PC-9 (cell line): ENCODE measurements around the gene ZFPL1. TPM values are rescaled to one million over a fixed set of nuclear protein-coding genes. Genes with fewer than 3 reads are reported as not detected.

Source experiments
- BruUV-seq: library from RNA; stranded (reverse); fragments of 400-500 nt; replicated peaks from 2 replicates; lab custom pipeline; 2021; lab: Mats Ljungman, UMichigan
- CTCF ChIA-PET: fragments of 300-600 bp; sonication (Branson Sonifier 250); formaldehyde crosslinking; loops from one replicate; lab custom pipeline; 2022; ENCODE audit warnings: antibody characterized with exemption; lab: Charles Lee
- POLR2A ChIA-PET: fragments of 300-600 bp; sonication (Branson Sonifier 250); formaldehyde crosslinking; loops from one replicate; lab custom pipeline; 2022; ENCODE audit warnings: antibody characterized with exemption; ENCODE audit not compliant: unreplicated experiment; lab: Charles Lee
- DNase-seq, 2 experiments: peaks; one replicate each; pipeline versions ENCODE4 v3.0.0 to v3.0.0-alpha.2; 2015 to 2022; ENCODE audit warnings: mixed read lengths in 1 of 2
- H2AFZ ChIP-seq: fragments of 200-600 bp; sonication (generic); 2 replicates; pipeline ENCODE4 v1.8.1; 2017; ENCODE audit warnings: antibody characterized with exemption
- H3F3A ChIP-seq: fragments of 200-600 bp; sonication (generic); 2 replicates; pipeline ENCODE4 v1.8.1; 2017; ENCODE audit warnings: antibody characterized with exemption, mild to moderate bottlenecking, low read depth; ENCODE audit not compliant: insufficient read depth
- H3K27ac ChIP-seq: fragments of 200-600 bp; sonication (generic); 2 replicates; pipeline ENCODE4 v1.6.1; 2016; ENCODE audit warnings: mixed run types
- H3K27me3 ChIP-seq: fragments of 200-600 bp; sonication (generic); 2 replicates; pipeline ENCODE4 v1.6.1; 2016; ENCODE audit warnings: low read depth, mixed run types; ENCODE audit not compliant: insufficient read depth
- H3K36me3 ChIP-seq: fragments of 200-600 bp; sonication (generic); 2 replicates; pipeline ENCODE4 v1.6.1; 2016; ENCODE audit warnings: low read depth, mixed run types
- H3K4me1 ChIP-seq: fragments of 200-600 bp; sonication (generic); replicated peaks from 2 replicates; pipeline ENCODE4 v1.6.1; 2016; ENCODE audit warnings: mixed run types; ENCODE audit not compliant: insufficient read depth
- H3K4me2 ChIP-seq: fragments of 200-600 bp; sonication (generic); 2 replicates; pipeline ENCODE4 v1.6.1; 2017; ENCODE audit warnings: mixed run types
- H3K4me3 ChIP-seq: fragments of 200-600 bp; sonication (generic); 2 replicates; pipeline ENCODE4 v1.6.1; 2016; ENCODE audit warnings: mixed run types
- H3K79me2 ChIP-seq: fragments of 200-600 bp; sonication (generic); 2 replicates; pipeline ENCODE4 v1.6.1; 2017; ENCODE audit warnings: low read depth, mixed run types
- H3K9me2 ChIP-seq: fragments of 200-600 bp; sonication (generic); 2 replicates; pipeline ENCODE4 v1.8.1; 2017; ENCODE audit warnings: mild to moderate bottlenecking; ENCODE audit not compliant: insufficient read depth
- H3K9me3 ChIP-seq: fragments of 200-600 bp; sonication (generic); 2 replicates; pipeline ENCODE4 v1.8.1; 2016; ENCODE audit warnings: low read depth; ENCODE audit not compliant: insufficient read depth
- H4K20me1 ChIP-seq: fragments of 200-600 bp; sonication (generic); 2 replicates; pipeline ENCODE4 v1.8.1; 2017; ENCODE audit not compliant: insufficient read depth
- EZH2 ChIP-seq: fragments of 200-600 bp; sonication (generic); IDR thresholded peaks from 2 replicates; pipeline ENCODE4 v1.8.0; 2017; ENCODE audit warnings: antibody characterized with exemption, low read depth
- intact Hi-C: fragments of 100-400 bp; cut with micrococcal nuclease; formaldehyde crosslinking; loops from one replicate; pipeline ENCODE4 v1.10.0; 2022; ENCODE audit not compliant: unreplicated experiment
- total RNA-seq: library from RNA; stranded (reverse); gene quantifications from 2 replicates; pipeline ENCODE4 v1.2.3, GENCODE V29; 2021
- TF ChIP-seq, protein P1 (sequence below): fragments of 200-600 bp; sonication (generic); conservative IDR thresholded peaks from 2 replicates; pipeline ENCODE4 v1.6.1; 2017; ENCODE audit warnings: mixed run types, antibody characterized with exemption, mild to moderate bottlenecking, moderate library complexity

ZFPL1 gene
- total RNA-seq, 1 experiment from 2014 or later: 68.2 TPM

DNA sequence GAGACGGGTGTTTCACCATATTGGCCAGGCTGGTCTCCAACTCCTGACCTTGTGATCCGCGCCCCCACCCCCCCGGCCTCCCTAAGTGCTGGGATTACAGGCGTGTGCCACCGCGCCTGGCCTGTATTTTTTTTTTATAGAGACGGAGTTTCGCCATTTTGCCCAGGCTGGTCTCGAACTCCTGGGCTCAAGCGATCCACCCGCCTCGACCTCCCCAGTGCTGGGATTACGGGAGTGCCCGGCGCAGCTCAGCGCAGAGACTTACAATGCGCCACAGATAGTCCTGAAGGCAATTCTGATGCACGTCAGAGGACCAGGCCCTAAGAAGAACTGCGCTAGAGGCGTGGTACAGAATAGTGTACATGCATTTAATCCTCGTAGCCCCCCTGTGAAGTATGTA is 11.4 kb downstream of the ZFPL1 start:
- POLR2A ChIA-PET: no interaction called here
- Histone ChIP-seq H3F3A (peaks cover 32% of the 10 kb centered on the region), H2AFZ (peak overlapping the region; percentile 87), H3K4me1 (peaks cover 14% of the 10 kb centered on the region), H4K20me1 (no peaks in the 10 kb centered on the region), H3K9me2 (no peaks in the 10 kb centered on the region), H3K9me3 (no peaks in the 10 kb centered on the region), H3K4me3 (peak overlapping the region; percentile 85; the same call in 1 of the 2 replicates), H3K4me2 (peak overlapping the region; percentile 99), H3K36me3 (peaks cover 11% of the 10 kb centered on the region; the same call in 1 of the 2 replicates), H3K79me2 (peaks cover 29% of the 10 kb centered on the region), H3K27ac (no peak overlapping the region; the same call in 1 of the 2 replicates), H3K27me3 (no peaks in the 10 kb centered on the region)
- intact Hi-C loops: loop anchor here (5.0 kb wide), 1 partner anchor 53 kb away; the partner anchor contains the start of gene SAC3D1
- DNase-seq: no peak
- no TSS peak for BruUV-seq
- TF ChIP-seq EZH2: no peak
- TF ChIP-seq, protein P1, sequence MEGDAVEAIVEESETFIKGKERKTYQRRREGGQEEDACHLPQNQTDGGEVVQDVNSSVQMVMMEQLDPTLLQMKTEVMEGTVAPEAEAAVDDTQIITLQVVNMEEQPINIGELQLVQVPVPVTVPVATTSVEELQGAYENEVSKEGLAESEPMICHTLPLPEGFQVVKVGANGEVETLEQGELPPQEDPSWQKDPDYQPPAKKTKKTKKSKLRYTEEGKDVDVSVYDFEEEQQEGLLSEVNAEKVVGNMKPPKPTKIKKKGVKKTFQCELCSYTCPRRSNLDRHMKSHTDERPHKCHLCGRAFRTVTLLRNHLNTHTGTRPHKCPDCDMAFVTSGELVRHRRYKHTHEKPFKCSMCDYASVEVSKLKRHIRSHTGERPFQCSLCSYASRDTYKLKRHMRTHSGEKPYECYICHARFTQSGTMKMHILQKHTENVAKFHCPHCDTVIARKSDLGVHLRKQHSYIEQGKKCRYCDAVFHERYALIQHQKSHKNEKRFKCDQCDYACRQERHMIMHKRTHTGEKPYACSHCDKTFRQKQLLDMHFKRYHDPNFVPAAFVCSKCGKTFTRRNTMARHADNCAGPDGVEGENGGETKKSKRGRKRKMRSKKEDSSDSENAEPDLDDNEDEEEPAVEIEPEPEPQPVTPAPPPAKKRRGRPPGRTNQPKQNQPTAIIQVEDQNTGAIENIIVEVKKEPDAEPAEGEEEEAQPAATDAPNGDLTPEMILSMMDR: no peak
- CTCF ChIA-PET: interaction anchor here (1.1 kb wide), 1 partner anchor 18 kb away, joined by 3 read pairs; no protein-coding TSS in a partner anchor

DNA sequence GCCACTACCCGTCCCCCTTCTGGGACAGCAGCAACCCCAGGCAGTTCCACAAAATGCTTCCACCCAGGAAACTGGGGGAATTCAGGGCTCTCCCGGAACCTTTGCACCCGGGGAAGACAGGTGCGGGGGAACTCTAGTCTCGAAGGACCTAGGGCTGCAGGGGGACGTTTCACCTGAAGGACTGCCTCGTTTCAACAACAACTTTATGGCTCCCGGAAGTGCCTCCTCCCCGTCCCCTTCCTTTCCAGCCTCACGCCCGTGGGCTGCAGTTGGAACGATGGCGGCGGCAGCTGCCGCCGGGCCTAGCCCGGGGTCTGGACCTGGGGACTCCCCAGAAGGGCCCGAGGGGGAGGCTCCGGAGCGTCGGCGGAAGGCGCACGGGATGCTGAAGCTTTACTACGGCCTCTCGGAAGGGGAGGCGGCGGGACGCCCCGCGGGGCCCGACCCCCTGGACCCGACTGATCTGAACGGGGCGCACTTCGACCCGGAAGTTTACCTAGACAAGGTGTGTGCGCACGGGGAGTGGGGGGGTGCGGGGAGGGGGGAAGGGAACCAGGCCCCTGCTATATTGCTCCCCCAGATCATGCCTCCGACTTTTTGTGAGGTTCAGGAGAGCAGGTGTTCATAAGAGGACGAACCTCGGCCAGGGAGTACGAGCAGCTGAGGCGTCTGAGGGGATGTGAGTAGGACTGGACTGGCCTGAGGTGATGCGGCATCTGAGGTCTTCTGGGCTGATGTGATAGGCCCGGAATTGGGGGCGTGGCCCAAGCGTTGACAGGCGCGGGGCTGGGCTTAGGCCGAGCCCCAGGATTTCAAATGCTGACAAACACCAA is 12.2 kb downstream of the ZFPL1 start, which contains the start of gene VPS51:
Gene VPS51, plus strand, starts transcription at position 241 of the 833 bp plus-strand sequence. Its CDS starts 37 bp downstream, at position 278.
- ChIA-PET POLR2A (interaction anchor here (0.6 to 0.7 kb wide), 4 partner anchors 11 to 795 kb away, joined by 3 to 20 read pairs (median 11); no protein-coding TSS in a partner anchor), CTCF (interaction anchor here (0.5 to 0.7 kb wide), 3 partner anchors 89 to 251 kb away, joined by 3 to 12 read pairs (median 5); no protein-coding TSS in a partner anchor)
- peaks cover 40% of the 10 kb centered on the region for H3F3A ChIP-seq
- H4K20me1 ChIP-seq: no peaks in the 10 kb centered on the region; the same call in 1 of the 2 replicates
- peaks cover 20% of the 10 kb centered on the region for H3K4me1 ChIP-seq
- TSS peak; percentile 93 for BruUV-seq
- peak; percentile 84 to 89 for DNase-seq
- no peaks in the 10 kb centered on the region for H3K27me3 ChIP-seq
- H3K4me2 ChIP-seq: peak within 1 kb of the TSS; percentile 99
- peak within 1 kb of the TSS; percentile 85 for H3K4me3 ChIP-seq
- TF ChIP-seq EZH2: no peak
- TF ChIP-seq, protein P1: no peak
- H3K79me2 ChIP-seq: peaks cover 29% of the 10 kb centered on the region
- no peaks in the 10 kb centered on the region for H3K9me3 ChIP-seq
- peaks cover 11% of the 10 kb centered on the region; the same call in 1 of the 2 replicates for H3K36me3 ChIP-seq
- peak within 1 kb of the TSS; percentile 63 for H3K27ac ChIP-seq
- H2AFZ ChIP-seq: peak within 1 kb of the TSS; percentile 87
- intact Hi-C loops: loop anchor here (1.0 to 5.0 kb wide), 2 partner anchors 12 to 54 kb away; partner anchors contain the start of genes CDCA5, SAC3D1 and ZFPL1
- no peaks in the 10 kb centered on the region for H3K9me2 ChIP-seq

- Histone ChIP-seq H3K36me3 (peaks cover 11% of the 10 kb centered on the region; the same call in 1 of the 2 replicates), H3K27ac (no peak overlapping the region), H3K9me2 (no peaks in the 10 kb centered on the region), H3K4me1 (peaks cover 22% of the 10 kb centered on the region), H3K4me2 (peak overlapping the region; percentile 99), H3F3A (peaks cover 46% of the 10 kb centered on the region), H3K4me3 (peak overlapping the region; percentile 85), H4K20me1 (no peaks in the 10 kb centered on the region; the same call in 1 of the 2 replicates), H3K79me2 (peaks cover 29% of the 10 kb centered on the region), H3K27me3 (no peaks in the 10 kb centered on the region), H3K9me3 (no peaks in the 10 kb centered on the region), H2AFZ (peak overlapping the region; percentile 87; the same call in 1 of the 2 replicates)
- no peak for DNase-seq
- CTCF ChIA-PET: interaction anchor here (0.6 to 0.7 kb wide), 2 partner anchors 181 to 252 kb away, joined by 3 to 12 read pairs; no protein-coding TSS in a partner anchor
- POLR2A ChIA-PET: interaction anchor here (0.5 to 0.7 kb wide), 4 partner anchors 12 to 195 kb away, joined by 3 to 20 read pairs (median 11); no protein-coding TSS in a partner anchor
- intact Hi-C loops: loop anchor here (1.0 to 5.0 kb wide), 2 partner anchors 13 to 55 kb away; partner anchors contain the start of genes CDCA5, SAC3D1 and ZFPL1
- TF ChIP-seq, protein P1: no peak
- no peak for TF ChIP-seq EZH2
- BruUV-seq: TSS peak; percentile 31
These were observed 12.9 kb downstream of the ZFPL1 start for GRCh38 chr11:65096926-65097325.
